Measurements from ENCODE around the gene TMEM91.
"Not testable (repeated sequence)": the region's sequence is repeated elsewhere in the genome, so short reads cannot be mapped to it uniquely, and the experiment has no call there.

TMEM91 gene

DNA sequence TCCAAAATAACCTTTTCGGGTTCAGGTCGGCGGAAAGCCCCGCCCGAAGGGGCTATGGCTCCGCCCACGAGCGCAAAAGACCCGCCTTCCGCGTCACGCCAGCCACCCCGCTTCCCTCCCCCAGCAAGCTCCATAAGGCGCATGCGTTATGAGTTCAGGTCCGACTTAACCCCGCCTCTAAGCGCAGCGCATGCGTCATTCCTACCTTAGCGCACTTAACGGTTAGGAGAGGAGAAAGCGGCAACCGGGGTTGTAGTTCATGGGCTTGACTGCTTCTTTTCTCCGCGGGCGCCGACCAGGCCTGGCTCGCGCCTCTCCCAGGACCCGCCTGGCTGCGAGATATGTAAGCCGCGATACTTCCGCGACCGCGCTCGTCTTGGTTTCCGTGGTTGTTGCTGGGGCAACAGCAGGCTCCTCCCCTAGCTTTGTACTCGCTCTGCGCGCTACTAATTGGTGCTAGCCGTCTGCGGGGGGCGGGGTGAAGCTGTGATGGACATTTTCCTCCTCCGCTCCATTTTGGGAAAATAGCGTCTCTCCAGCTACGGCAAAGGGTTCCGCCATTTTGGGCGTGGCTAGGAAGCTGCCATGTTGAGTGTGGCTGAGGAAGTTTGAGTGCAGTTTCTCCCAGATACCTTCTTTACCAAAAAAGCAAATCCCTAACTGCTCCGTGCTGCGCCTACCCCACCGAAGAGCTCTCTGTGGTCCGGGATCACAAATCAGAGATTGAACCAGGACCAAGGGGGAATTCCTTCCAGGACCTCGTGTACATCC is 12.4 kb upstream of the TMEM91 start, which contains the start of gene B9D2:
Gene B9D2, minus strand, starts transcription at position 397 of the 771 bp plus-strand sequence. CDS start 630 bp downstream, outside the sequence.
- TF ChIP-seq CTCF (conservative IDR thresholded peaks at IDR 0.05) (no peak), ZFX (IDR thresholded peaks at IDR 0.05) (no peak)

GRCh38 chr19:41364524-41365391 is 11.6 kb upstream of the TMEM91 start:
- peak overlapping the region; percentile 76 for H3K27ac ChIP-seq
- no peak for TF ChIP-seq ZFX (IDR thresholded peaks at IDR 0.05)
- TF ChIP-seq CTCF (conservative IDR thresholded peaks at IDR 0.05): no peak

More for the DNA sequence above, 12.4 kb upstream of the TMEM91 start, which contains the start of gene B9D2:
- peak within 1 kb of the TSS; percentile 76 for H3K27ac ChIP-seq

DNA sequence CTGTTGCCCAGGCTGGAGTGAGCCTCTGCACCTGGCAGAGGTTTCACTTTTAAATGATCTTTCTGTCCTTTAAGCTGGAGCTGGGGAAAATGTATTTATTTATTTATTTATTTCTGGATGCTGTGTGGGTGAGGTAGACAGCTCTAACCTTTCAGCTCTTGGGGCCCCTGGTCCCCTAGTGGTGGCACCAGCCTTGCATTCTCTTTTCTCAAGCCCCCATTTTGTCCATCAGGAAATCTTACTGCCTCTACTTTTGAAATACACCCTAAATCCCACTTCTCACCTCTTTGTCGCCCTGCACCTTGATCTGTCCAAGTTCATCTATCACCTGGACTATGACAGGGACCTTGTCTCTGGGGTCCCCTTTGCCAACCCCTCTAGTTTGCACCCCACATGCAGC is 10.2 kb upstream of the TMEM91 start:
- H3K27ac ChIP-seq: no peak overlapping the region

GRCh38 chr19:41367848-41368301 is 8.5 kb upstream of the TMEM91 start:
- TF ChIP-seq CTCF (conservative IDR thresholded peaks at IDR 0.05) (no peak), ZFX (IDR thresholded peaks at IDR 0.05) (no peak)
- H3K27ac ChIP-seq: no peak overlapping the region

More for the DNA sequence above, 10.2 kb upstream of the TMEM91 start:
- no peak for TF ChIP-seq CTCF (conservative IDR thresholded peaks at IDR 0.05)

- H3K27ac ChIP-seq: no peak overlapping the region
- no peak for TF ChIP-seq CTCF (conservative IDR thresholded peaks at IDR 0.05)
- no peak for TF ChIP-seq ZFX (IDR thresholded peaks at IDR 0.05)
Measured at GRCh38 chr19:41369769-41370168, 6.6 kb upstream of the TMEM91 start.

DNA sequence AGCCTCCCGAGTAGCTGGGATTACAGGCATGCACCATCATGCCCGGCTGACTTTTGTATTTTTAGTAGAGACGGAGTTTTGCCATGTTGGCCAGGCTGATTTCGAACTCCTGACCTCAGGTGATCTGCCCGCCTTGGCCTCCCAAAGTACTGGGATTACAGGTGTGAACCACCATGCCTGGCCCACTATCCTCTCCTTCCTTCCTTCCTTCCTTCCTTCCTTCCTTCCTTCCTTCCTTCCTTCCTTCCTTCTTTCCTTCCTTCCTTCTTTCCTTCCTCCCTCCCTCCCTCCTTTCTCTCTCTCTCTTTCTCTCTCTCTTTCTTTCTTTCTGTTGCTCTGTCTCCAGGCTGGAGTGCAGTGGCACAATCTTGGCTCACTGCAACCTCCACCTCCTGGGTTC is 5.2 kb upstream of the TMEM91 start:
- not testable (repeated sequence) for H3K27ac ChIP-seq

GRCh38 chr19:41371541-41371940 is 4.8 kb upstream of the TMEM91 start:
- TF ChIP-seq CTCF (conservative IDR thresholded peaks at IDR 0.05) (no peak), ZFX (IDR thresholded peaks at IDR 0.05) (no peak)
- H3K27ac ChIP-seq: no peak overlapping the region
